ENCODE data around the gene OXSM.

DNA sequence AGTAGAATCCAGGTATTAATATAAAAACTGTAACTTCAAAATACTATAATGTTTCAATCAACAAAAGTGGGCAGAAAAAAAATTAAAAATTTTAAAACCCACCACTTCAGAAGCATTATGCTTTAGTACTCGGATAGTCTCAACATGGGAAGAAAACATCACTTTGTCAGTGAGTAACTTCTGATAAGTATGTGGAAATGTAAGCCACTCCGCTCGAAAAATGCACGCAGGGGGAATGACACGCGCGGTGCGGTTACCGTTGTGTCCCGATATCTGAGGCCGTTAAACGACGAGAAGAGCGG lies 7.3 kb upstream of the OXSM start:
- no peak for TF ChIP-seq EZH2 (IDR thresholded peaks at IDR 0.05; ENCODE audit: borderline replicate concordance, low read length)
- TF ChIP-seq, protein P1, sequence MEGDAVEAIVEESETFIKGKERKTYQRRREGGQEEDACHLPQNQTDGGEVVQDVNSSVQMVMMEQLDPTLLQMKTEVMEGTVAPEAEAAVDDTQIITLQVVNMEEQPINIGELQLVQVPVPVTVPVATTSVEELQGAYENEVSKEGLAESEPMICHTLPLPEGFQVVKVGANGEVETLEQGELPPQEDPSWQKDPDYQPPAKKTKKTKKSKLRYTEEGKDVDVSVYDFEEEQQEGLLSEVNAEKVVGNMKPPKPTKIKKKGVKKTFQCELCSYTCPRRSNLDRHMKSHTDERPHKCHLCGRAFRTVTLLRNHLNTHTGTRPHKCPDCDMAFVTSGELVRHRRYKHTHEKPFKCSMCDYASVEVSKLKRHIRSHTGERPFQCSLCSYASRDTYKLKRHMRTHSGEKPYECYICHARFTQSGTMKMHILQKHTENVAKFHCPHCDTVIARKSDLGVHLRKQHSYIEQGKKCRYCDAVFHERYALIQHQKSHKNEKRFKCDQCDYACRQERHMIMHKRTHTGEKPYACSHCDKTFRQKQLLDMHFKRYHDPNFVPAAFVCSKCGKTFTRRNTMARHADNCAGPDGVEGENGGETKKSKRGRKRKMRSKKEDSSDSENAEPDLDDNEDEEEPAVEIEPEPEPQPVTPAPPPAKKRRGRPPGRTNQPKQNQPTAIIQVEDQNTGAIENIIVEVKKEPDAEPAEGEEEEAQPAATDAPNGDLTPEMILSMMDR (IDR thresholded peaks at IDR 0.05; ENCODE audit: low read length), result no peak
